HAP-1 (cell line): ENCODE measurements around the gene ACAP2.
"Not testable (repeated sequence)": the region's sequence is repeated elsewhere in the genome, so short reads cannot be mapped to it uniquely, and the experiment has no call there.

ENCODE experiments used
- DNase-seq, 2 experiments: peaks; one replicate each; pipeline ENCODE4 v3.0.0-alpha.2; 2016 to 2020; ENCODE audit warnings: low spot score in 2 of 2
- H3K27me3 ChIP-seq: fragments of 250-450 bp; sonication (Bioruptor Pico); 2 replicates; pipeline ENCODE4 v1.5.1; 2020; ENCODE audit warnings: low read depth, mild to moderate bottlenecking, moderate library complexity
- H3K36me3 ChIP-seq: fragments of 250-450 bp; sonication (Bioruptor Pico); replicated peaks from 2 replicates; pipeline ENCODE4 v1.5.1; 2020; ENCODE audit warnings: mild to moderate bottlenecking
- H3K4me1 ChIP-seq: fragments of 250-450 bp; sonication (Bioruptor Pico); 2 replicates; pipeline ENCODE4 v1.5.1; 2020; ENCODE audit warnings: mild to moderate bottlenecking
- H3K4me3 ChIP-seq: fragments of 250-450 bp; sonication (Bioruptor Pico); 2 replicates; pipeline ENCODE4 v1.5.1; 2020; ENCODE audit warnings: mild to moderate bottlenecking, moderate library complexity
- H3K9me3 ChIP-seq: fragments of 250-450 bp; sonication (Bioruptor Pico); 2 replicates; pipeline ENCODE4 v1.5.1; 2020; ENCODE audit warnings: mild to moderate bottlenecking, moderate library complexity
- in situ Hi-C: fragments of 300-500 bp; cut with MboI; formaldehyde crosslinking; loops from 3 replicates; pipeline ENCODE4 v1.14.3; 2020; ENCODE audit warnings: low sequenced_read_pairs, inconsistent platforms, mixed read lengths

Gene ACAP2

DNA sequence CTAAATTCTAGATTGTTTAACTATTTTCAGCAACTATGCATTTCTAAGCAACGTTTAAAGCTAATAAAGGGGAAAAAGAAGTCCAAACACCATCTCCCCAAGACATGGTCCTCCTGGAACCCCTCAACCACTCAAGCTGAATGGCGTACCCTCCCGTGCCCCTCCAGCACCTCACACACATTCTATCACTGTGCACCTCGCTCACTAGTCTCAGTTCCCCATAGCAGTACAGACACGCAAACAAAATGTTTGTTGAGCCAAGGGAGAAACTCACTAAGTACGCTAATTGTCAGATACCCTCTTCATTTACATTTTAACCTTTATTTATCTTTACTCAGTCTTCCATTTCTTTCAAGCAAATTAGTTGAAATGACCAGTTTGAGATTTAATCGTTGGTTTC is 48.8 kb downstream of the ACAP2 start:
- in situ Hi-C loops: no loop called here
- no peak for DNase-seq
- Histone ChIP-seq H3K4me3 (no peak overlapping the region), H3K36me3 (no peaks in the 10 kb centered on the region), H3K9me3 (no peaks in the 10 kb centered on the region), H3K4me1 (peaks cover 11% of the 10 kb centered on the region), H3K27me3 (no peaks in the 10 kb centered on the region)

GRCh38 chr3:195388380-195388779 is 54.4 kb downstream of the ACAP2 start:
- H3K4me3 ChIP-seq: no peak overlapping the region
- H3K9me3 ChIP-seq: no peaks in the 10 kb centered on the region
- no peaks in the 10 kb centered on the region for H3K27me3 ChIP-seq
- no peak for DNase-seq
- H3K4me1 ChIP-seq: peaks cover 13% of the 10 kb centered on the region
- no peaks in the 10 kb centered on the region for H3K36me3 ChIP-seq
- in situ Hi-C loops: no loop called here

- Histone ChIP-seq H3K4me3 (no peak overlapping the region), H3K27me3 (no peaks in the 10 kb centered on the region), H3K9me3 (no peaks in the 10 kb centered on the region), H3K4me1 (peaks cover 22% of the 10 kb centered on the region), H3K36me3 (no peaks in the 10 kb centered on the region)
- in situ Hi-C loops: no loop called here
- no peak for DNase-seq
Measured at GRCh38 chr3:195386739-195387138, 56.1 kb downstream of the ACAP2 start.

DNA sequence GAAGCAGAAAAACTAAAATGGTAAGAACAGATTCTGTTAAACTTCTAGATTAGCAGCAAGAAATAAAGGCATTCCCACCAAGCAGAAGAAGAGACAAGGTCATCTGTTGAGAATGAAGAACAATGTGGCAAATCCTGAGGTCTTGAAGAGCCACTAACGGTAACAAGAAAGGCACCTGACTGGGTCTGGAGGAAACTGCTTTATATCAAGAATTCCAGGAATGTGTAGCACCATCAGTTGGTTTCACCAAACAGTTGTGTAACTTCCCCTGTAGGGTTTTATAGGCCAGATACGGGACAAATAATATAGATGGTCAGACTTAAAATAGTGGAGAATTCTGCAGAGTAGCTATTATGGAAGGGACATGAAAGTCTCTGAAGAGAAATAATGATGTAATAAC is 57.3 kb downstream of the ACAP2 start:
- Histone ChIP-seq H3K4me1 (peaks cover 28% of the 10 kb centered on the region), H3K9me3 (no peaks in the 10 kb centered on the region), H3K27me3 (no peaks in the 10 kb centered on the region), H3K4me3 (no peak overlapping the region), H3K36me3 (no peaks in the 10 kb centered on the region)
- peak in 1 of 2 experiments; percentile 22 for DNase-seq
- in situ Hi-C loops: no loop called here

- H3K9me3 ChIP-seq: no peaks in the 10 kb centered on the region
- no peak overlapping the region for H3K4me3 ChIP-seq
- in situ Hi-C loops: no loop called here
- H3K27me3 ChIP-seq: no peaks in the 10 kb centered on the region
- peak; percentile 21 to 29 for DNase-seq
- no peaks in the 10 kb centered on the region for H3K36me3 ChIP-seq
- H3K4me1 ChIP-seq: peaks cover 28% of the 10 kb centered on the region
Measured at GRCh38 chr3:195384952-195385351, 57.9 kb downstream of the ACAP2 start.

GRCh38 chr3:195372220-195372619 is 70.6 kb downstream of the ACAP2 start:
- DNase-seq: no peak
- Histone ChIP-seq H3K4me3 (no peak overlapping the region), H3K36me3 (peaks cover 7% of the 10 kb centered on the region), H3K27me3 (no peaks in the 10 kb centered on the region), H3K4me1 (no peaks in the 10 kb centered on the region), H3K9me3 (no peaks in the 10 kb centered on the region)
- in situ Hi-C loops: no loop called here

DNA sequence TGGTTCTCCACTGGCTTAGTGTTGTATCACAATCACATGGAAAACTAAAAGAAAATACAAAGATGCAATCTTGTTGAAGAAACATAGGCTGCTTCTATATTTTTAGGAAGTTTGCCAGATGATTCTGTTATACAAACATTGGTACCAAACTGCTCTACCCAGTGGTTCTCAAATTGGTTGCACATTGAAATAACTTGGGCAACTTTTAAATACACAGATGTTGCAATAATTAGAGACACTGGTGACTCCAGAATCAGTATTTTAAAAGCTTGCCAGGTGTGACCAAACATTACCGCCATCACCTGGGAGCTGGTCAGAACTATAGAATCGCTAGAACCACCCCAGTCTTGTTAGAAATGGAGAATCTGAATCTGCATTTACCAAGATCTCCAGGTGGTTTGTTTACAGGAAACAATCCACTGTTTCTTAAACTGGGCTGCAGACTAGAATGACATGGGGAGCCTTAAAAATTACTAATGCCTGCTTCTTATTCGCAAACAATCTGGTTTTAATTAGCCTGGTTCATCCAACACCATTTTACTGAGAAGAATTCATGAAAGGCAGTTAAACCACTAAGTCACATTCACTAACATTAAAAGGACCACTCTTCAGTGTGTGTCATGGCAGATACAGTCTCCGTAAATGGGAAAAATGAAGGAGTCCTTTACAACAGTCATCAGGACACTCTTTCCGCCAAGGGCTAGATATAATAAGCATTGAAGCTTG is 76.5 kb downstream of the ACAP2 start:
- in situ Hi-C loops: no loop called here
- Histone ChIP-seq H3K36me3 (peaks cover 7% of the 10 kb centered on the region), H3K4me3 (no peak overlapping the region), H3K9me3 (no peaks in the 10 kb centered on the region), H3K27me3 (no peaks in the 10 kb centered on the region), H3K4me1 (peaks cover 6% of the 10 kb centered on the region)
- no peak for DNase-seq

- DNase-seq: no peak
- H3K4me1 ChIP-seq: peaks cover 6% of the 10 kb centered on the region
- H3K9me3 ChIP-seq: no peaks in the 10 kb centered on the region
- H3K36me3 ChIP-seq: peaks cover 7% of the 10 kb centered on the region
- no peak overlapping the region for H3K4me3 ChIP-seq
- in situ Hi-C loops: no loop called here
- no peaks in the 10 kb centered on the region for H3K27me3 ChIP-seq
Measured at GRCh38 chr3:195365371-195365770, 77.4 kb downstream of the ACAP2 start.

GRCh38 chr3:195357797-195358196 is 85.0 kb downstream of the ACAP2 start:
- H3K4me1 ChIP-seq, H3K27me3 ChIP-seq, H3K36me3 ChIP-seq, H3K9me3 ChIP-seq, DNase-seq, H3K4me3 ChIP-seq, in situ Hi-C loops: not testable (repeated sequence)

- Histone ChIP-seq H3K36me3 (no peaks in the 10 kb centered on the region), H3K9me3 (no peaks in the 10 kb centered on the region), H3K4me3 (no peak overlapping the region), H3K4me1 (no peaks in the 10 kb centered on the region; the same call in 1 of the 2 replicates), H3K27me3 (no peaks in the 10 kb centered on the region)
- in situ Hi-C loops: no loop called here
- DNase-seq: no peak
Measured at GRCh38 chr3:195356151-195357086, 86.4 kb downstream of the ACAP2 start.

DNA sequence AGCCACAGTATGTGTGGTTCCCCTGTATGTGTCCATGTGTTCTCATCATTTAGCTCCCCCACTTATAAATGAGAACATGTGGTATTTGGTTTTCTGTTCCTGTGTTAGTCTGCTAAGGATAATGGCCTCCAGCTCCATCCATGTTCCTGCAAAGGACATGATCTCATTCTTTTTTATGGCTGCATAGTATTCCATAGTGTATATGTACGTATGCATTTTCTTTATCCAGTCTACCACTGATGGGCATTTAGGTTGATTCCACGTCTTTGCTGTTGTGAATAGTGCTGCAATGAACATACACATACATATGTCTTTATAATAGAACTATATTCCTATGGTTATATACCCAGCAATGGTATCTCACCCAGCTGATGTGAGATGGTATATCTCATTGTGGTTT is 88.8 kb downstream of the ACAP2 start:
- DNase-seq, H3K36me3 ChIP-seq, H3K9me3 ChIP-seq, in situ Hi-C loops, H3K4me3 ChIP-seq, H3K4me1 ChIP-seq, H3K27me3 ChIP-seq: not testable (repeated sequence)

- Histone ChIP-seq H3K36me3 (no peaks in the 10 kb centered on the region), H3K27me3 (no peaks in the 10 kb centered on the region), H3K4me1 (no peaks in the 10 kb centered on the region; the same call in 1 of the 2 replicates), H3K9me3 (no peaks in the 10 kb centered on the region), H3K4me3 (no peak overlapping the region)
- no peak for DNase-seq
- in situ Hi-C loops: no loop called here
Measured at GRCh38 chr3:195352895-195353488, 89.8 kb downstream of the ACAP2 start.

DNA sequence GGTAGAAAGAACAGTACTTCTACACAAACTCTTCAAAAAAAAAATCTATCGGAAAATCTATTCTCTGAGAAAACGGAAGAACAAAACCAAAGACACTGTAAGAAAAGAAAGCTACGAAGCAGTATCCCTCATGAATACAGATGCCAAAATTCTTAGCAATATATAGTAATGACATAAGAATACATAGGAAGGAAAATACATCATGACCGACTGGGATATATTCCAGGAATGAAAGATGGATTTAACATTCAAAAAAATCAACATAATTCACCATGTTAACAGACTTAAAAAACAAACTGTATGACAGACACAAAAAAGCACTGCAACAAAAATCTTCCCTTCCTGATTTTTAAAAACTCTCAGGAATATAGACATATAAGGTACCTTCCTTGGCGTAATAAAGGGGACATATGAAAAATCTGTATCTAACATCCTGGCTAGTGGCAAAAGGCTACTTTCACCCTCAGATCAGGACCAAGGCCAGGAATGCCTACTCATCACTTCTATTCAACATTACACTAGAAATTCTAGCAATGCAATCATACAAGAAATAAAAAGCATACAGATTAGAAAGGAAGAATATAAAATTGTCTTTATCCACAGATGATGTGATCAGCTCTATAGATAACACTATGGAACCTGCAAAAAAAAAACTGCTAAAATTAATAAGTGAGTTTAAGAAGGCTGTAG is 94.2 kb downstream of the ACAP2 start:
- Histone ChIP-seq H3K27me3 (no peaks in the 10 kb centered on the region), H3K9me3 (no peaks in the 10 kb centered on the region), H3K4me3 (no peak overlapping the region), H3K36me3 (no peaks in the 10 kb centered on the region), H3K4me1 (no peaks in the 10 kb centered on the region; the same call in 1 of the 2 replicates)
- in situ Hi-C loops: no loop called here
- DNase-seq: no peak
